Subcutaneous preadipocyte (primary cell): ENCODE measurements around the gene DYNLRB1. TPM values are rescaled to one million over a fixed set of nuclear protein-coding genes. Genes with fewer than 3 reads are reported as not detected.

Experiments
- small RNA-seq: library from RNA; depleted of rRNA; stranded (forward); fragments of <200 nt; gene quantifications from one replicate; pipeline ENCODE3, GENCODE V24; 2012
- total RNA-seq: library from RNA; depleted of rRNA; stranded (reverse); fragments of >200 nt; gene quantifications from 2 replicates; pipeline ENCODE4 v1.2.3, GENCODE V29; 2012

The DYNLRB1 gene
- total RNA-seq = 44.4 and 57.7 TPM in 2 replicates

GRCh38 chr20:34516247-34517113, at the start of gene DYNLRB1:
Gene DYNLRB1 (plus strand): TSS chr20:34516422. CDS start chr20:34516459, 37 bp downstream.

GRCh38 chr20:34558320-34559218, 42.3 kb downstream of the DYNLRB1 start, which contains the start of gene MAP1LC3A:
Gene MAP1LC3A (plus strand): TSS chr20:34558718. CDS start chr20:34558869, 151 bp downstream.

Small RNA genes within 50 kb of the gene (small RNA-seq; reads per million reads assigned to genes)
- not detected for gene RF00019

Other genes starting within 250 kb of the DYNLRB1 start
- 111 and 122 TPM in 2 replicates for gene AHCY, start 213.1 kb upstream of the DYNLRB1 start, total RNA-seq
- gene ITCH, start 153.1 kb upstream of the DYNLRB1 start, total RNA-seq = 50.3 and 62.2 TPM in 2 replicates
- 5.7 and 13.2 TPM in 2 replicates for gene MAP1LC3A, start 42.3 kb downstream of the DYNLRB1 start, total RNA-seq
- 14.5 and 16.2 TPM in 2 replicates for gene PIGU, start 160.7 kb downstream of the DYNLRB1 start, total RNA-seq
- gene TP53INP2, start 187.9 kb downstream of the DYNLRB1 start, total RNA-seq = 1.5 and 1.6 TPM in 2 replicates